Measurements from ENCODE around the gene ZNF181. TPM values are rescaled to one million over a fixed set of nuclear protein-coding genes. Genes with fewer than 3 reads are reported as not detected.

The ZNF181 gene
- total RNA-seq, 1 donor from 2014 or later: 12.9 TPM

DNA sequence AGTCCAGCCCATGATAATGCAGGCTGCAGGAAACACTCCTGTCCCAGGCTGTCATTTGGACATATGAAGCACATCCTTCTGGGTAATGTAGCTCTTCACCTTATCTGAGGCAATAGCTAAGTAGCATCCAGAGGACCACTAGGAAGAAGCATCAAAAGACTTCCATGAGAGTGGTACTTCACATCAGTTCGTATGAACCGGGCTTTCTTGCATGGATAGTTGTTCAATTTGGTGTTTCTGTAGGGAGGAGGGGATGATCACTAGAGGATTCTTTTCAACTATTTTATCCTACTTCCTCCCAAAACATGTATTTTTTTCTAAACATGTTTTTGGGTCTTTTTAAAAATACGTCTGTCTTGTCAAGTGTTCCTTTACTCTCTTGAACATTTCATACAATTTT lies 43.7 kb upstream of the ZNF181 start:
- TF ChIP-seq, protein P1, sequence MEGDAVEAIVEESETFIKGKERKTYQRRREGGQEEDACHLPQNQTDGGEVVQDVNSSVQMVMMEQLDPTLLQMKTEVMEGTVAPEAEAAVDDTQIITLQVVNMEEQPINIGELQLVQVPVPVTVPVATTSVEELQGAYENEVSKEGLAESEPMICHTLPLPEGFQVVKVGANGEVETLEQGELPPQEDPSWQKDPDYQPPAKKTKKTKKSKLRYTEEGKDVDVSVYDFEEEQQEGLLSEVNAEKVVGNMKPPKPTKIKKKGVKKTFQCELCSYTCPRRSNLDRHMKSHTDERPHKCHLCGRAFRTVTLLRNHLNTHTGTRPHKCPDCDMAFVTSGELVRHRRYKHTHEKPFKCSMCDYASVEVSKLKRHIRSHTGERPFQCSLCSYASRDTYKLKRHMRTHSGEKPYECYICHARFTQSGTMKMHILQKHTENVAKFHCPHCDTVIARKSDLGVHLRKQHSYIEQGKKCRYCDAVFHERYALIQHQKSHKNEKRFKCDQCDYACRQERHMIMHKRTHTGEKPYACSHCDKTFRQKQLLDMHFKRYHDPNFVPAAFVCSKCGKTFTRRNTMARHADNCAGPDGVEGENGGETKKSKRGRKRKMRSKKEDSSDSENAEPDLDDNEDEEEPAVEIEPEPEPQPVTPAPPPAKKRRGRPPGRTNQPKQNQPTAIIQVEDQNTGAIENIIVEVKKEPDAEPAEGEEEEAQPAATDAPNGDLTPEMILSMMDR (IDR thresholded peaks at IDR 0.05; ENCODE audit: unreplicated experiment): no peak
- Mint-ChIP-seq H3K4me3 (ENCODE audit: unreplicated experiment) (no peak overlapping the region), H3K9me3 (ENCODE audit: unreplicated experiment) (peaks cover 4% of the 10 kb centered on the region), H3K27me3 (ENCODE audit: unreplicated experiment) (peaks cover 4% of the 10 kb centered on the region), H3K27ac (ENCODE audit: unreplicated experiment) (no peak overlapping the region), H3K4me1 (ENCODE audit: unreplicated experiment) (peaks cover 7% of the 10 kb centered on the region), H3K36me3 (ENCODE audit: low read depth, unreplicated experiment) (peaks cover 13% of the 10 kb centered on the region)
- no peak for DNase-seq (ENCODE audit: low spot score)

DNA sequence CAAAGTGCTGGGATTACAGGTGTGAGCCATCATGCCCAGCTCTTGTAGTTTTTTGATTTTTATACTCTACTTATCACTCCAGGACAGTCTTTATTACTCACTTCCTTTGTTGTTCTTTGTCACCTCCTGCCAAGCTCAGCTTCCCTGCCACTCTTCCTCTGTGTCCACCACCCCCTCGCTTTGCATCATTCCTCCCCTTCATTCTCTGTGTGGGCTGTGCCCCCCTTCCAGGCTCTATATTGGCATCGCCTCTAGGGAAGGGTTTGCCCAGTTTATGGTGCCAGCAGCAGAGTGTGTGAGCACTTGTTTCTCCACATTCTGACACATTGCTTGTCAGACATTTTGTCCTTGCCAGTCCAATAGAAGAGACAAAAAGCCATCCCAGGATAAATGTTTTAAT lies 41.5 kb upstream of the ZNF181 start:
- Mint-ChIP-seq H3K27me3 (ENCODE audit: unreplicated experiment) (peaks cover 2% of the 10 kb centered on the region), H3K9me3 (ENCODE audit: unreplicated experiment) (peaks cover 4% of the 10 kb centered on the region), H3K27ac (ENCODE audit: unreplicated experiment) (no peak overlapping the region), H3K4me3 (ENCODE audit: unreplicated experiment) (no peak overlapping the region), H3K36me3 (ENCODE audit: low read depth, unreplicated experiment) (no peaks in the 10 kb centered on the region), H3K4me1 (ENCODE audit: unreplicated experiment) (peaks cover 7% of the 10 kb centered on the region)
- TF ChIP-seq, protein P1 (IDR thresholded peaks at IDR 0.05; ENCODE audit: unreplicated experiment): no peak
- no peak for DNase-seq (ENCODE audit: low spot score)

DNA sequence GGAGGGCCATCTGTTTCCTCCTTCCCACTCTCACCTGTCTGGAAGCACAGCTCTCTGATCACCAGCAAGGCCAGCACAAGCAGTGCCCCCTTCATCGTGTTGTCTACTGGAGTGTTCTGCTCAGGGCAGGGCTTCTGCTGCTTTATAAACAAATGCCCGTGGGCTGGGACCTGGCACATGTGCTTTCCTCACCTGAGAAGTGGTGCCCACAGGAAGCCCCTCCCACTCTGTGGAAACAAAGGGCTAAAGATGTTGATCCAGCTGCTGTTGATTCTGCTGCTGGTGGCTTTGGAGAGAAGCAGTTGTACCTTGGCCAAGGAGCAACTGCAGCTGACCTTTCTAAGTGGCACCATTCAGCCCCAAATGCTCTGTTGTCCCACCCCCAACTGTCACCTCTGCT lies 26.4 kb upstream of the ZNF181 start:
- no peaks in the 10 kb centered on the region for H3K9me3 Mint-ChIP-seq (ENCODE audit: unreplicated experiment)
- no peak overlapping the region for H3K4me3 Mint-ChIP-seq (ENCODE audit: unreplicated experiment)
- peaks cover 2% of the 10 kb centered on the region for H3K27me3 Mint-ChIP-seq (ENCODE audit: unreplicated experiment)
- TF ChIP-seq, protein P1 (IDR thresholded peaks at IDR 0.05; ENCODE audit: unreplicated experiment): no peak
- peaks cover 7% of the 10 kb centered on the region for H3K36me3 Mint-ChIP-seq (ENCODE audit: low read depth, unreplicated experiment)
- DNase-seq (ENCODE audit: low spot score): no peak
- no peak overlapping the region for H3K27ac Mint-ChIP-seq (ENCODE audit: unreplicated experiment)
- H3K4me1 Mint-ChIP-seq (ENCODE audit: unreplicated experiment): no peaks in the 10 kb centered on the region

DNA sequence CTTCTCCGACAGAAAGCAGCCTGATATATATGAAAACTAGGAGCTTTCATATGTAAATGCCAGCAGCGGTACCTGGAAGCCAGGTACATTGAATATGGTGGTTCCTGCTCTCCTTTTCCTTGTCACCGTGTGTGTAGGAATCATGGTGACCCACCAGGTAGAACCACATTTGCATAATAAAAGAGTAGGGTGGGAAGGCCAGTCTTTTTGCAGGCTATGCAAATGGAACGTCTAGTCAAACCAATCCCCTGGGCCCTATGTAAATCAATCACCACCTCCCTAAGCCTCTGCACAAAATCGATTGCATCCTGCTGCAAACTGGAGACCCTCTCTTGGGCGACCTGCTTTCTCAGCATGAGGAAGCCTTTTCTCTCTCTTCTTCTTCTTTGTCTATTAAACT lies 22.2 kb upstream of the ZNF181 start:
- no peak overlapping the region for H3K27ac Mint-ChIP-seq (ENCODE audit: unreplicated experiment)
- H3K27me3 Mint-ChIP-seq (ENCODE audit: unreplicated experiment): peaks cover 2% of the 10 kb centered on the region
- H3K4me3 Mint-ChIP-seq (ENCODE audit: unreplicated experiment): no peak overlapping the region
- TF ChIP-seq, protein P1 (IDR thresholded peaks at IDR 0.05; ENCODE audit: unreplicated experiment): no peak
- DNase-seq (ENCODE audit: low spot score): no peak
- peaks cover 8% of the 10 kb centered on the region for H3K9me3 Mint-ChIP-seq (ENCODE audit: unreplicated experiment)
- H3K4me1 Mint-ChIP-seq (ENCODE audit: unreplicated experiment): no peaks in the 10 kb centered on the region
- H3K36me3 Mint-ChIP-seq (ENCODE audit: low read depth, unreplicated experiment): peaks cover 6% of the 10 kb centered on the region

DNA sequence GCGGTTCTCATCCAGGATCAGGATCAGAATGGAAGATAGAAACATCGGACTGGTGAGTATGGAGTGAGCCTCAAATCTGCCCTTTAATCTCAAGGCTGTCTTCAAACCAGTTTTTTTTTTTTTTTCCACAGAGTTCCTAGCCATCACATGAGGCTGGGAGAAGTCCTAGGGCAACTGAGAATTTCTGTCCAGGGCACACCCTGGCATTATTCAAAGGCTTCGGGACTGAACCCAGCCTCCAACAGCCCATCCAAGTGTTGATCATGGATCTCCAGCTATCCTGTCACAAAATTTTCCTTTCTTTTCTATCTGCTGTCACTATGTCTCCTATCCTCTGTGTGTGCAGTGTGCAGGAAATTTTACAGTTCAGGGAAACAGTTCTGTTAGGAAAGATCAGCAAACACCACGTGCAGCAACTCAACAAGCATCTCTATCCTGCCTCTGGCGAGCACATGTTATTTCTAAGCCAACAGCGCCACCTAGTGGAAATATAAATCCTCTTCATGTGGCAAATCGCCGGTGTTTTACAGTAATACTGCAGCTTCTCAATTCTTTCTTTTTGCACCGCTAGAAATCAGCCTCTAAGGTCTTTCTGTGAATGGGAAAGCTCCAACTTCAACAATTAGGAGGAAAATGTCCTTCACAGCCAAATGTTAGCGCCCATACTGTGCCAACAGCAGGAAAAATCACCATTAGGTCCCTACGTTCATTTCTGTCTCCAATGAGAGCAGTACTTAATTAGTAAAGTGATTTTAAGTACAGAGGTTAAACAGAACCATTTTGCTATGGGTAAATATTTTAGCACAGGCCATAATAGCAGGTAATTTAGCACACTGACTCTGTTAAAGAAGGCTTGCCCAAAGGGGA lies 21.4 kb upstream of the ZNF181 start:
- peaks cover 2% of the 10 kb centered on the region for H3K27me3 Mint-ChIP-seq (ENCODE audit: unreplicated experiment)

More for the DNA sequence above, 21.4 kb upstream of the ZNF181 start:
- Mint-ChIP-seq H3K4me1 (ENCODE audit: unreplicated experiment) (no peaks in the 10 kb centered on the region), H3K36me3 (ENCODE audit: low read depth, unreplicated experiment) (peaks cover 6% of the 10 kb centered on the region), H3K27ac (ENCODE audit: unreplicated experiment) (no peak overlapping the region), H3K9me3 (ENCODE audit: unreplicated experiment) (peaks cover 8% of the 10 kb centered on the region), H3K4me3 (ENCODE audit: unreplicated experiment) (no peak overlapping the region)
- TF ChIP-seq, protein P1 (IDR thresholded peaks at IDR 0.05; ENCODE audit: unreplicated experiment): peak; percentile 99
- DNase-seq (ENCODE audit: low spot score): peak; percentile 59

All from endothelial cell (in vitro differentiated cells).